8988T (cell line): Measurements from ENCODE around the gene ANAPC2.

Experiments used
- DNase-seq: peaks from one replicate; pipeline ENCODE4 v3.0.0; 2011

ANAPC2 gene

DNA sequence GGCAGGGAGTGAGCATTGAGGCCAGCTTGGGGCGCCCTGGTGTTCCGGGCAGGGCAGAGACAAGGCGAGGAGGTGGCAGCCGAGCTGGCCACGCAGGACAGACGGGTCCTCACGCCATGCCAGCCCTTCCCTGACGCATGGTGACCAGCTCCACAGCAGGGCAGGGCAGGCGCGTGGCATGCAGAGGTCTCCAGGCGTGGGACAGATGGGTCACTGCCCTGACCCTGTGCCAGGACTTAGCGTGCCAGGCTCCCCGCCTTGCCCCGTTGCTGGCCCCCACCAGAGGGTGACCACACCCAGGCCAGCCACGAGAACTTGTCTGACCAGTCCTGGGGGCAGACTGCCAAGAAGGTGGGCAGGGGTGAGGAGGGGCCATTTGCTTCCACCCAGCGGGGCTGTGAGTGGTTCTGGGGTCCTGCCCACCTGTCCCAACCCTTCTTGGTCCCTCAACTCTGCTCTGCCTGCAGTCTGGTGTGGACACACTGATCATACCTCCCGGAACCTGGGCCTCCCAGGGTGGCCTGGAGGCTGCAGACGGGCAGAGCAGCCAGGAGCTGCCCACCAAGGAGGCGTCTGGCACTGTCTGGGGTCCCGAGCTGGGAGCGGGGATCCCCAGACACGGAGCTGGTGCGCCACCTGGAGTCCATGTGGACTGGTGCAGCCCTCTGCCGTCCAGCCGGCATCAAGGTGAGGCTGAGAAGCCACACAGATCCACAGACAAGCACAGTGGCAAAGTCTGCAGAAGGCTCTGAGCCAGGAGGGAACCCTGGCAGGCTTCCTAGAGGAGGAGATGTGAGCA is 38.9 kb upstream of the ANAPC2 start, which contains the start of gene RNF224:
TSS of gene RNF224 (plus strand) at position 449 of the 799 bp plus-strand sequence. CDS start 834 bp downstream, outside the sequence.
- DNase-seq: peak; percentile 98

GRCh38 chr9:137226338-137227053 is 38.1 kb upstream of the ANAPC2 start:
- no peak for DNase-seq

DNA sequence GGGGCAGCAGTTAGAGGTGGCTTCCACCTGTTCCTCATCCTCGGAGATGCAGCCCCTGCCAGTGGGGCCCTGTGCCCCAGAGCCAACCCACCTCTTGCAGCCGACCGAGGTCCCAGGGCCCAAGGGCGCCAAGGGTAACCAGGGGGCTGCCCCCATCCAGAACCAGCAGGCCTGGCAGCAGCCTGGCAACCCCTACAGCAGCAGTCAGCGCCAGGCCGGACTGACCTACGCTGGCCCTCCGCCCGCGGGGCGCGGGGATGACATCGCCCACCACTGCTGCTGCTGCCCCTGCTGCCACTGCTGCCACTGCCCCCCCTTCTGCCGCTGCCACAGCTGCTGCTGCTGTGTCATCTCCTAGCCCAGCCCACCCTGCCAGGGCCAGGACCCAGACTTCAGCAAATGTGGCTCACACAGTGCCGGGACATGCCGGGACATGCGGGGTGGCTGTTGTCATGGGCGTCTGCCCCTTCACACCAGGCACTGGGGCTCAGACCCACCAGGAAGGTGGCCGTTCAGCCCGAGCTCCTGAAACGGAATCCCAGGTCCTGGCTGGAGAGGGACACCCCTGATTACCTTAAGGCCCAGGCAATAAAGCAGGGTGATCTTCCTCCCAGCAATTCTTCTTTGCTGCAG is 37.5 kb upstream of the ANAPC2 start:
- DNase-seq: no peak

GRCh38 chr9:137224830-137225694 is 36.7 kb upstream of the ANAPC2 start, which contains the start of gene CYSRT1:
Gene CYSRT1, plus strand, starts transcription at chr9:137225174. Its CDS starts 448 bp downstream, at chr9:137225622.
- DNase-seq: no peak

GRCh38 chr9:137223078-137223970 is 35.0 kb upstream of the ANAPC2 start:
- DNase-seq: peak; percentile 99

DNA sequence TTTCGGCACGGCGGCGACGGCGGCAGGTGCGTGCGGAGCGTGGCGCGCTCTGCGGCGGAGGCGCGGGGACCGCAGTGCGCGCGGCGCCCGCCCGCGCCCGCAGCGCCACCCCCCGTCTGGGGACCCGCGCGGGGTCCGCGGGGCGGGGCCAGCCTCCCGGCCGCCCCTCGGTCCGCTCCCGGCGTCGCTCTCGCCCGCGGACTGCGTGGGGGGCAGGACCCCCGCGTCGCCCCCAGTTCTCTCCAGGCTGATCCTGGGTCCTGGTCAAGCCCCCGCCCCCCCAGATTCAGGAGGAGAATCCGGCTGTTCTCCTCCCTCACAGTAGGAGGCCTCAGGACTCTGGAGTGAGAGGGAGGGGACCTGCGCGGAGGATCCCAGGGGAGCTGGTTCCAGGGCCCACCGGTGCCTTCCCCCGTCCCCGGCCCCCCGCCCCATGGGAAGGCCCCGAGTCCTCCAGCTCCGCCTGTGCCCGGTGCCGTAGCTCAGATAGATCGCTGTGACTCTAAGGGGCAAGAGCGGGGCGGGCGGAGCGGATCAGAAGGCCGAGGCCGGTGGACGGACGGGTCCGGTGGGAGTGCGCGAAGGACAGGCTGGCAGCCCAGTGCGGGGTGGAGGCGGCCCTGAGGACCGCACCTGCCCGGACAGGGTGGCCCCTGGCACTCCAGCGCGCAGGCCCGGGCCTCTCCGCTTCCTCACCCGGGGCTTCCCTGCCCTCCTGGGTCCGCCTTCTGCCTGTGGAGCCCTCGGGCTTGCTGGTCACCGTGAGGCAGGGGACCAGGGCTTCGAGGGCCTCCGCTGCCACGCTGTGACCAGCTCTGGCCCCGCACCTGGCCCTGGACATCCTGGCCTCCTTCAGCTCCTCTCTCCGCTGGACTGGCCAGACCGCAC is 34.1 kb upstream of the ANAPC2 start, which contains the start of gene RNF208:
TSS of gene RNF208 (minus strand) at position 51 of the 888 bp plus-strand sequence. CDS start 1,028 bp downstream, outside the sequence.
- DNase-seq: no peak

DNA sequence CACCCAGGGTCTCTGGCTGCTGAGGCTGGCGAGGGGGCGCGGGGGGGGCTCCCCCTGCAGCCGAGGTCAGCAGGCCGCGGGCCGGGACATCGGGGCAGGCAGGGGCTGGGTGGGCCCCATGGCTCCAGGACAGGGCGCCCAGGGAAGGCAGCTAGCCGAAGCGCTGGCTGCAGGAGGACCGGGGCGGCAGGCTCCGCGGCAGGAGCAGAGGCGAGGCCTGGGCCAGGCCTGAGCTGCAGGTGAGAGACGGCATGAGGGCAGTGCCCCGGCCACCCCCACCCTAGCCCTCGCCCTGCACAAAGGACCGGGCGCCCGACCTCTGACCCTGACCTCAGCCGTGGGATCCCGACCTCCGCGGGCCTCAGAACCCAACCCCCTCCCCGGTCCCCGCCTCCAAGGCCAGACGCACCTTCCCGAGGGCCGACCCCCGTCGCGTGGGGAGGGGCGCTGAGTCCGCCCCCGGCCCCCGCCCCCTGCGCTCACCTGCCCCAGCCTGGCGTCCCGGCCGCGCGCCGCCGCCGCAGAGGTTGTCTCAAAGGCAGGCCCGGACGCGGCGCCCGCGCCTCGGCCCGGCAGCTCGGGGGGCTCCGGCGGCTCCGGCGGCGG is 33.2 kb upstream of the ANAPC2 start:
- DNase-seq: no peak

DNA sequence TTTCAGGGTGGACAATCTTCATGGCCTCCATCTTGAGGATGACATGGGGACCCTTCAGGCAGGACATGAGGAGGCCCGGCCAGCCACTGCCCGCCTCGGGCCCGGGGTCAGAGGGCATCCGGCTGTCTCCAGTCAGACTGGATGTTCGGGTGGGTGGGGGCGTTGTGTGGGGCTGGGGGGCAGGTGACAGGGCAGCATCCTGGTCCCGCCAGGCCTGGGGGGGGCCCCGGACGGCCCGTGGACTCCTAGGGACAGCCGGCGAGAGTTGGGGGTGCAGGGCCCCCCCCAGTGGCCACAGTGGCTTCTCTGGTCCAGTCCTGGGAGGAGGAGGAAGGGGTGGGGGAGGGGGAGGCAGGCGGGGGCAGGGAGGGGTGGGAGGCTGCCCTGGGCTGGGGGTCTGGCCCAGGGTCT is 32.7 kb upstream of the ANAPC2 start:
- no peak for DNase-seq

DNA sequence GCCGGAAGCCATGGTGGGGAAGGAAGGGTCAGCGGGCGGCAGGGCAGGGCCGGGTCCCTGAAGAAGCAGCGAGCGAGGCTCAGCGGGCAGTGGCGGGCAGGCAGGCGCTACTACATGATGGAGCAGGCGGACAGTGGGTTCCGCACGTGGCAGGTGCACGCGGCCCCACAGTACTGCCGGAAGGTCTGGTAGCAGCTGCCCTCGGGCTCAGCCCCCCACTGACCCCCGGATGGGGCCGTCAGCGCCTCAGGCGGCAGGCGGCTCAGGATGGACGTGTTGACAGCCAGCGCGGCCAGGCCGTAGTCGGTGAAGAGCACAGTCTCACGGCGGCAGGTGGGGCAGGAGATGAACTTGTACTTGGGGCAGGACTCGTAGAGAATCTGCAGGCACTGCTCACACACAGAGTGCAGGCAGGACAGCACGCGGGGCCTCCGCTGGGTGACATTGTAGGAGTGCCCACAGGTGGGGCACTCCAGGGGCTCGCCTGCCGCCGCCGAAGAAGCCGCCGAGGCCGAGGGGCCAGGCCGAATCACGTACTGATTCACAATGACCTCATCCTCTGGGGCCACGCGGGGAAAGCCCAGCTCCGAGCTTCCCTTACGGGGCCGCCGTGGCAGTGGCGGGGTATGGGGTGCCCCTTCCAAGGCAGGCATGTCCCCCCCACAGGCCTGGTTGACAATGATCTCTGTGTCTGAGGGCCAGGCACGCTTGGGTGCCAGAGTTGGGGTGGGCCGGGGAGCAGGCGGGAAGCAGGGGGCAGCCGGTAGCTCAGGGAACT is 32.1 kb upstream of the ANAPC2 start:
- no peak for DNase-seq

DNA sequence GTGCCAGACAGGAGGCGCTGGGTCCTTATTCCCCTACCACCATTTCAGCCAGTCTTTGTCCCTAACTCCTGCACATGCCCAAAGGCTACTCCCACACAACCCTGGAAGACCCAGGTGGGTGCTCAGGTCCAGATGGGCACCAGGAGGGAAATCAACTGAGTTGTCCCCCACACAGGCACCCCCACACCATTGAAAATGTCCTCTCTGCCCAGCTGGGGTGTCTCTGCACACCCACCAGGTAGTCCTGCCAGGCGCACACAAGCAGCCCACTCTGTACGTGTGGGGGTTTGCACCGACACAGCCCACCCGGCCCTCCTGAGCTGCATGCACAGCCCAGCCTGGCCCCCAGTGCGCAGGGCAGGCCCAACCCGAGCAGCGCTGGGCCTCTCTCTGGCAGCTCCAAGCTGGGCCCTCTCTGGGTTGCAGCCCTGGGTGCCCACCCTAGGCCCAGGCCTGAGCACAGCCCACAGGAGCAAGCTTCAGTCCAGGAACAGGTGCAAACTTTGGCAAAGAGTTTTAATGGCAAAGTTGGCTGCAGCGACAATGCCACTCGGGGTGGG is 31.5 kb upstream of the ANAPC2 start:
- no peak for DNase-seq

DNA sequence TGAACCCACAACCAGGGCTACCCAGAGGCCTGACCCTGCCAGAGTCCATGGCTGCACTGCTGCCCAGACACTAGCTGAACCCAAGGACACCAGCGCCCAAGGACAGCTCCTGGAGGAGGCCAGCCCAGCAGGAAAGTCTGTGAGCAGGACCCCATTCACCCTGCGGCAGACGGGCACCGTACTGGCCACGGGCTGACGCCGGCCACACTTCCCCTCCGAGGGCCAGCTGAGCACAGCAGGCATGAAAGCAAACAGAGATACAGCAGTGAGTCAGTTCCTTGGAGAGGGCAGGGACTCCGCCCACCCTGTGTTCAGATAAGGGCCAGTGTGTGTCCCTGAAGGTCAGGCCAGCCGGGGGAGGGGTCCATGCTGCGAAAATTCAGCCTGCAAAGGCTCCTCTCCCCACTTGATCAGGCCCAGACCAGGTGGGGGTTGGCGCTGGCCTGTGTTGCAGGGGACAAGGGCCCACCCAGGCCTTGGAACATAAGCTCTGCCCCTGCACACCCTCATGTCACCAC is 30.5 kb upstream of the ANAPC2 start:
- no peak for DNase-seq

DNA sequence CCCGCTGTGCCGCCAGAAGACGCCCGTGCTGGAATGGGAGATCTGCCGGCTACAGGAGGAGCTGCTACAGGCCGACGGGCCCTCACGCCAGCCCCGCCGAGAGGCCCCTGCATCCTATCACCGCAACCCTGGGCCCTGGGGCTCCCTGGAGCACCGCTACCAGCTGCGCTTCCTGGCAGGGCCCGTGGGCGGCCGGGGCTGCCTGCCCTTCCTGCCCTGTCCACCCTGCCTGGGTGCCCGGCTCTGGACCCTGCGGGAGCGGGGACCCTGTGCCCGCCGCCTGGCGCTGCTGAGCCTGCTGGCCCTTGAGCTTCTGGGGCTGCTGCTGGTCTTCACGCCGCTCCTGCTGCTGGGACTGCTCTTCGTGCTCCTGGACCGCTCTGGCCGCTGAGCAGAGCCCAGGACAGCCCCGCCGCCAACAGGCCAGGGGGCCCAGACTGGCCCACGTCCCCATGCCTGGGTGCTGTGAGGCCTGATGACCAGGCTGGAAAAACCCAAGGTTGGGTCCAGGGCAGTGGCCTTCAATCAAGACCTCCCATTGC is 29.9 kb upstream of the ANAPC2 start:
- no peak for DNase-seq

DNA sequence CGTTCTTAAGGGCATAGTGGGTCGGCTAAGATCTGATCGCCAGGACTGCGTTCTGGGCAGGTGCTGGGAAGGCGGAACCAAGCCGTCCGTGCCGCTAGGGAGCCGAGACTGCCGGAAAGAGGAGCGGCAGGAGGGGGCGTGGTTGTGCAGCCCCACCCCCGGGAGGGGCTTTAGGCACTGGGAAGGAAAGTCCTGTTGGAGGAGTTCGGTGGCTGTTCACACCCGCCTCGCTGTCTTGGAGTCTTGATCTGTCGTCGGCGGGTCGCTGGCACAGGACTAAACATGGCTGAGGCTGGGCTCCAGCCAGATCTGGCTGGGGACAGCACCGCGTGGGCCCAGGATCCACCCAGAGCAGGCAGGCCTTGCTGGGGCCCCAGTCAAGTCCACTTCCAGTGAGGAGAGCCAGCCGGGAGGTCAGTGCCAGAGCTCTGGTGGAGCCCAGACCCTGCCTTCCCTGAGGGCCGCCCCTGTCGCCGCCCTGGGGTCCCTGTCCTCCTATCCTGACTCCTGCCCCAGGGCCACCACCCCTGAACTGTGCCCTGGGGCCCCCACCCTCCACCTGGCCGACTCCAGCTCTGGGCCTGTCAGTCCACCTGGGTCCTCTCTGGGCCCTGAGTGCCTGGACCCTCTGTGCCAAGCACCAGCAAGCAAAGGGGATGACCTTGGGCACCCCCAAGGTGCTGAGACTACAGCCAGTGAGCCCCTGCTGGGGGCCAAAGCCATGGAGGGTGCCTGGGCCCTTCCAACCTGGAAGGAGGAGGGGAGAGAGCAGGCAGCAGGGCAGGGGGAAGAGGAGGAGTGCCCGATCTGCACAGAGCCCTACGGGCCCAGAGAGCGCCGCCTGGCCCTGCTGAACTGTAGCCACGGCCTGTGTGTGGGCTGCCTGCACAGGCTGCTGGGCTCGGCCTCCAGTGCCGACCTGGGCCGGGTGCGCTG is 29.2 kb upstream of the ANAPC2 start:
- DNase-seq: peak; percentile 99

DNA sequence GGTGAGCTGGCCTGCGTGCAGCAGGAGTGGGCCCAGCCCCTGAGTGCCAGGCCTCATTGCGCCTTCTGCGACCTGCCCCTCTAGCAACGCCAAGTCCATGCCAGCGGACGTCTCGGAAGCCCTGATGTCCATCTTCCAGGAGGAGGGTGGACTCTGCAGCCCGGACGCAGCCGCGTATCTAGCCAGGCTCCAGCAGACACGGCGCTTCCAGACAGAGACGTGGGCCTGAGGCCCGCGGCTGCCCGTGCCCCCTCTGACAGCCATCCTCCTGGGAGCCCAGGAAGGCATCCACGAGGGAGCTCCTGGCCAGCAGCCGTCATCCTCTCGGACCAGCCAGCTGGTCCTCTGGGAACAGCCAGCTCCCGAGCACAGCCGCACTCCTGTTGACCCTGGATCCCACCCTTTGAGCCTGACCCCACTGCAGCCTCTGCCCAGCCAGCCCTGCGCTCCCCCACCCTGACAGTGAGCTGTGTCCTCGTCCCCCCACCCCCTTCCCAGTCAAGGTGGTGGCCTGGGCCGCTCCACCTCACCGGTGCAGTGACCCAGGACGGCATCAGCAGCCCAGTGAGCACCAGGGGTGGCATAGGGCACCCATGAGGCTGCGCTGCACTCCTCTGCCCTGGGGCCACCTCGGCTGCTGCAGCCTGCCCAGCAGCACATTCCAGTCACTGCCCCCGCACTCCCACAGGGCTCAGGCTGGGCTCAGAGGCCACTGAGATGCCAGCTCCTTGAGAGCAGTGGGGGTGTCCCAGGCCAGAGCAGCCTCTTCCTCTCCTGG is 28.0 kb upstream of the ANAPC2 start:
- DNase-seq: no peak

DNA sequence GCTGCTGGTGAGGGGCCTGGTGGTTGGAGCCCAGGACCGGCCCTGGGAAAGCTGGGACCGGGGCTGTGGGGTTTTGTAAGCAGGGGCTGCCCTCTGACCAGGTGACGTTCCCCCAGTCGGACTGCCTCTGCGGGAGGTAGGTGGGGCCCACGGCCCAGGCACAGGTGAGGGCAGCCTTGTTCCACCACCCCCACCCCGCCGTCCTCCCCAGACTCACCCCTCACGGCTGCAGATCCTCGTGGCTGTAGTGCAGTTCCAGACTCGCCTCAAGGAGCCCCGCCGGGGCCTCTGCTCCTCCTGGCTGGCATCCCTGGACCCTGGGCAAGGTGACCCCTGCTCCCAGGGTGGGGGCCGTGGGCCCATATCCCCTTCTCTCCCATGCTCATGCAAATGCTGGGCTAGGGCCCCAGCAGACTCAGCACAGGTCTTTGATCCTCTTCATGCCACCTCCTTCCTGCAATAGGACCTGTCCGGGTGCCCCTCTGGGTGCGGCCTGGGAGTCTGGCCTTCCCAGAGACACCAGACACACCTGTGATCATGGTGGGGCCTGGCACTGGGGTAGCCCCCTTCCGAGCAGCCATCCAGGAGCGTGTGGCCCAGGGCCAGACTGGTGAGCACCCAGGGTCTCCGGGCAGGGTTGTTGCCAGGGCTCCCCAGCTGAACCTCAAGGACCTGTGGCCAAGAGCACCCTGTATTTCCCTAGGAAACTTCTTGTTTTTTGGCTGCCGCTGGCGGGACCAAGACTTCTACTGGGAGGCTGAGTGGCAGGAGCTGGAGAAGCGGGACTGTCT is 27.0 kb upstream of the ANAPC2 start:
- peak; percentile 28 for DNase-seq
